GM19438 (cell line): ENCODE results near the gene ARAP2.
A peak's percentile ranks its signal among the peaks of the same experiment; 100 is the strongest.

ENCODE experiments used
- ATAC-seq: cut with Tn5 transposase; IDR thresholded peaks from one replicate; pipeline ENCODE4 v1.9.1; 2021; ENCODE audit warnings: low read depth; ENCODE audit not compliant: unreplicated experiment

ARAP2 gene

GRCh38 chr4:36138220-36138619 is 106.1 kb downstream of the ARAP2 start:
- no peak for ATAC-seq

GRCh38 chr4:36137336-36137735 is 107.0 kb downstream of the ARAP2 start:
- no peak for ATAC-seq

GRCh38 chr4:36133658-36134057 is 110.7 kb downstream of the ARAP2 start:
- no peak for ATAC-seq

GRCh38 chr4:36133086-36133485 is 111.2 kb downstream of the ARAP2 start:
- ATAC-seq, result no peak

- ATAC-seq, result no peak
These were observed 113.7 kb downstream of the ARAP2 start for GRCh38 chr4:36130641-36131040.

GRCh38 chr4:36128689-36129088 is 115.6 kb downstream of the ARAP2 start:
- no peak for ATAC-seq

- no peak for ATAC-seq
These were observed 120.4 kb downstream of the ARAP2 start for GRCh38 chr4:36123906-36124305.

- no peak for ATAC-seq
These were observed 129.0 kb downstream of the ARAP2 start for GRCh38 chr4:36115312-36115711.

GRCh38 chr4:36111172-36111571 is 133.1 kb downstream of the ARAP2 start:
- ATAC-seq, result no peak

GRCh38 chr4:36099509-36099908 is 144.8 kb downstream of the ARAP2 start:
- ATAC-seq, result no peak

GRCh38 chr4:36094995-36095394 is 149.3 kb downstream of the ARAP2 start:
- no peak for ATAC-seq

- ATAC-seq, result no peak
These were observed 152.3 kb downstream of the ARAP2 start for GRCh38 chr4:36091997-36092396.

- no peak for ATAC-seq
These were observed 155.8 kb downstream of the ARAP2 start for GRCh38 chr4:36088542-36088941.

GRCh38 chr4:36086261-36086786 is 158.0 kb downstream of the ARAP2 start:
- no peak for ATAC-seq

- ATAC-seq, result no peak
These were observed 161.5 kb downstream of the ARAP2 start for GRCh38 chr4:36082817-36083216.

GRCh38 chr4:36081185-36081584 is 163.1 kb downstream of the ARAP2 start:
- ATAC-seq, result peak; percentile 94

- ATAC-seq, result no peak
These were observed 164.6 kb downstream of the ARAP2 start for GRCh38 chr4:36079666-36080065.

GRCh38 chr4:36078319-36078718 is 166.0 kb downstream of the ARAP2 start:
- ATAC-seq, result no peak

GRCh38 chr4:36072529-36072928 is 171.8 kb downstream of the ARAP2 start:
- ATAC-seq, result no peak

- no peak for ATAC-seq
These were observed 177.2 kb downstream of the ARAP2 start for GRCh38 chr4:36067116-36067515.

GRCh38 chr4:36065274-36065871 is 178.9 kb downstream of the ARAP2 start:
- ATAC-seq, result no peak

GRCh38 chr4:36064117-36064516 is 180.2 kb downstream of the ARAP2 start:
- ATAC-seq, result no peak

GRCh38 chr4:36056136-36056535 is 188.2 kb downstream of the ARAP2 start:
- ATAC-seq, result no peak
